22Rv1 (cell line): ENCODE data around the gene USE1.

Experiments used
- H3K27ac ChIP-seq: fragments of 450-650 bp; 2 replicates; pipeline ENCODE4 v1.5.1; 2017
- ZFX ChIP-seq: fragments of 450-650 bp; IDR thresholded peaks from 2 replicates; pipeline ENCODE4 v1.6.1; 2017; ENCODE audit warnings: antibody characterized with exemption, borderline replicate concordance
- TF ChIP-seq, protein P1 (sequence below): fragments of 450-650 bp; IDR thresholded peaks from 2 replicates; pipeline ENCODE4 v1.5.1; 2017; ENCODE audit warnings: mild to moderate bottlenecking

The USE1 gene

GRCh38 chr19:17254636-17255035 lies 39.5 kb downstream of the USE1 start:
- no peak overlapping the region for H3K27ac ChIP-seq
- TF ChIP-seq, protein P1, sequence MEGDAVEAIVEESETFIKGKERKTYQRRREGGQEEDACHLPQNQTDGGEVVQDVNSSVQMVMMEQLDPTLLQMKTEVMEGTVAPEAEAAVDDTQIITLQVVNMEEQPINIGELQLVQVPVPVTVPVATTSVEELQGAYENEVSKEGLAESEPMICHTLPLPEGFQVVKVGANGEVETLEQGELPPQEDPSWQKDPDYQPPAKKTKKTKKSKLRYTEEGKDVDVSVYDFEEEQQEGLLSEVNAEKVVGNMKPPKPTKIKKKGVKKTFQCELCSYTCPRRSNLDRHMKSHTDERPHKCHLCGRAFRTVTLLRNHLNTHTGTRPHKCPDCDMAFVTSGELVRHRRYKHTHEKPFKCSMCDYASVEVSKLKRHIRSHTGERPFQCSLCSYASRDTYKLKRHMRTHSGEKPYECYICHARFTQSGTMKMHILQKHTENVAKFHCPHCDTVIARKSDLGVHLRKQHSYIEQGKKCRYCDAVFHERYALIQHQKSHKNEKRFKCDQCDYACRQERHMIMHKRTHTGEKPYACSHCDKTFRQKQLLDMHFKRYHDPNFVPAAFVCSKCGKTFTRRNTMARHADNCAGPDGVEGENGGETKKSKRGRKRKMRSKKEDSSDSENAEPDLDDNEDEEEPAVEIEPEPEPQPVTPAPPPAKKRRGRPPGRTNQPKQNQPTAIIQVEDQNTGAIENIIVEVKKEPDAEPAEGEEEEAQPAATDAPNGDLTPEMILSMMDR, result no peak
- no peak for TF ChIP-seq ZFX

- H3K27ac ChIP-seq, result no peak overlapping the region
- TF ChIP-seq ZFX, result no peak
- TF ChIP-seq, protein P1, result no peak
These were observed 40.0 kb downstream of the USE1 start for GRCh38 chr19:17255150-17255621.

DNA sequence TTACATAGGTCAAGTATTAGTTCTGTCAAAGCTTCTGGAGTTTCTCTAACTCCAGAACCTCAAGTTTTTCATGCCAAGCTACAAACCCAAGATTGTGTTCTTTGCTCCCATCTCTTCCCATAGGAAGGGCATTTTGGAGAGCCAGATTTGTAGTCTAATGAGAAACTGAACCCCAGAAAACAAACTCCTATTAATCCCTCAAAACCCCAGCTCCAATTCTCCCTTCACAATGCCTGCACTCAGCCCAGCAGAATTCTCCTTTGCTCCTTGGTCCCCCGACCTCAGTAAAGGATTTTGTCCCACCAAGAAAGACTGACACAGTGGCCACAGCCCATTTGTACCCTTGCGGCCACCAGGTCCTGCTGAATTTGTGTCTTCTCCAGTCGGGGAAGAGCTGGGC lies 41.0 kb downstream of the USE1 start:
- TF ChIP-seq ZFX, result no peak
- TF ChIP-seq, protein P1, result no peak
- H3K27ac ChIP-seq, result no peak overlapping the region

- TF ChIP-seq ZFX, result no peak
- TF ChIP-seq, protein P1, result no peak
- no peak overlapping the region for H3K27ac ChIP-seq
These were observed 44.1 kb downstream of the USE1 start for GRCh38 chr19:17259118-17259780.

GRCh38 chr19:17259934-17260333 lies 44.8 kb downstream of the USE1 start:
- no peak overlapping the region for H3K27ac ChIP-seq
- TF ChIP-seq ZFX, result no peak
- TF ChIP-seq, protein P1, result no peak

DNA sequence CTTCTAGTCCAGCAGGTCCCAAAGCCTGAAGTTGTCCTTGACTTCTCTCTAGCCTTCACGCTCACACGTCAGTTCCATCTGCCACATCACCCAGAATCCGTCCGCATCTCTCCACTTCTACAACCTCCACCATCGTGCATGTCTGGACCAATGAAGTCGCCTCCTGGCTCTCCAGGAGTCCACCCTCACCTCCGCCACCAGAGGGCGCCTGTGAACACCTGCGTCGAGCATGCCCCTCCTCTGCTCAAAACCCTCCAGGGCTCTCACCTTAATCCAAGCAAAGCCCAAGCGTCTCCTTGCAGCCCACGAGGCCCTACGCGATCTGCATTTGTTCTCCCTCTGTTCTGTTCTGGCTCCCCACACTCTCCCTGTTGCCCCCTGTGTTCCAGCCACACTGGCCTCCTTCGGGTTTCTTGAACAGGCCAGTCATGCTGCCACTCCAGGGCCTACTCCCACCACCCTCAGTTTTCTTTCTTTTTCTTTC lies 45.7 kb downstream of the USE1 start:
- TF ChIP-seq ZFX, result no peak
- TF ChIP-seq, protein P1, result peak; percentile 97
- H3K27ac ChIP-seq, result peak overlapping the region; percentile 32; the same call in 1 of the 2 replicates

- H3K27ac ChIP-seq, result no peak overlapping the region
- TF ChIP-seq ZFX, result no peak
- TF ChIP-seq, protein P1, result no peak
These were observed 47.4 kb downstream of the USE1 start for GRCh38 chr19:17262557-17262956.
